GM19193 (cell line): ENCODE data around the gene SMCO2.

ENCODE experiments used
- POLR2A ChIP-seq: IDR thresholded peaks from 4 replicates; pipeline ENCODE4 v1.6.1; 2011; ENCODE audit not compliant: insufficient read depth, insufficient read length; ENCODE audit errors: extremely low read depth

The SMCO2 gene

DNA sequence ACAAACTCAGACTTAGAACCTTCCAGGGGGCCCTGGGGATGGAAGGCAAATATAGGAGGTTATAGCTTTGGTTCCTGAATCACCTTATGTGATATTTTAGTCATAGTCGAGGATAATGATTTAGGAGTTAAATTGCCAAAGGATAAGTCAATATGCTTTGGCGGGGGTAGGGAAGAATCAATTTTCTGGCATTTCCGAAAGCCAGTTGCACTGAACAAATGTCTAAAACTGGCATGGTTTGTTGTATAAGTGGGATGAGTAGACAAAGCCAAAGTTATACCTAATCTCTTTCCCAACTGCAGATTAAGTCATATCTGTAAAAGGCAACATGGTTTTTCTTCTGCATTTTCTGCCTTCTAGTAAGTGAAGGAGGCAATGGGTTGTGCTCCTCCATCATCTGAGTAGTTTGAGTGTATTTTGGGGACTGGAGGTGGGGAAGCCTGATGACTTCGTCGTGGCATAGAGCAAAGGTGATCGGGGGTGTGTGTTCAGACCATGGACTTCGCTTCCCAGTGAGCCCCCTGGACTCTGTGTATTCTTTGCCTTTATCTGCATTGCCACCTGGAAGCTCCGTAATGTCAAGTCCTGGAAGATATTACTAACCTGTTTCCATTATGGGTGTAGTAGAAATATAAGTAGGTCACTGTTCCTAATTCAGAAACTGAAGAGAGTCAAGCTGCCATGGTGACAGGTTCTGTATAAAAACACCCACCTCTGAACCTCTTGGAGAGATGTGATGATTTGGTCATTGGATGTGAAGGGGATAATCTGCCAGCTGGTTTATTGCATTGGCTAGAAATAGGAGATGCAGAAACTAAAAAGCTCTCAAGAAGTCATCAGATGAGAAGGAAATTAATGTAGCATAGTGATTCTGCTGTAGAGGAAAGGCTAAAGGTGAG, 102.0 kb downstream of the SMCO2 start:
- no peak for TF ChIP-seq POLR2A

DNA sequence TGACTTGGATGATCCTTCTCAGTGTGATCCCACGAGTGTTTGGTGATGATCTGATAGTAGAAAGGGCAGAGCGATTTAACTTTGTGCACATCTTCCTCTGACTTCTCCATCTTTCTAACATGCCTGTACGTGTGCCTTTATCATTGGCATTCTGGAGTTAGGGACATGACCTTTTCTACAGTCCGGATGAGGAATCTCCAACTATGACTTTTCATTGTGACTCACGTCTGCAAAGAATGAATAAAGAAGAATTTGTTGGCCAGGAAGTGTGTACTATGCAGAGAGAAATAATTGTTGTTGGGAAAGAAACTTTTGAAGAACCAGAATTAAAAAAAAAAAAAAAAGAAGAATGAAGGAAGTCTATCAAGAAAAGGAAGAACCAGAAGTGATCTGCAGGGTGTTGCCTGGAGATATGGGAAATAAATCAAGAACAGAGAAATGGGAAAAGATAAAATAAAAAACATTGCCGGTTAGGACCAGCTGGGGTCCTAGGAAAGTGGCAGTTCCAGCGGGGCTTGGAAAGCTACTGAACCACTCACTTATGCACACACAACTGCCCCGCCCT, 102.8 kb downstream of the SMCO2 start:
- TF ChIP-seq POLR2A = no peak

- TF ChIP-seq POLR2A = no peak
These were observed 103.5 kb downstream of the SMCO2 start for GRCh38 chr12:27549801-27550652.

DNA sequence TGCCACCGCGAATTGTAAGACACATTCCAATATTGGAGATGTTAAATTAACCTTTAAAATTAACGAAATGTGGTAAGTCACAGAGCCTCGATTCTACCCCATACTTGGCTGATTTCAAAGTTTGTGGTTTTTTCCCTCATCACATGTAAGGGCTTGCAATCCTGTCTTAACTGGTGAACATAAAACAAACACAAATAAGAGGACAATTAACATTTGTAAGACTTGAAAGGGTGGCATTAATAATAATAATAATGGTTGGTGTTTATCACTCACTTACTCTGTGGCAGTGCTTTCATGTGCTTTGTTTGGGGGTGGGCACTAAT, 104.1 kb downstream of the SMCO2 start:
- TF ChIP-seq POLR2A = no peak

- TF ChIP-seq POLR2A = no peak
These were observed 104.8 kb downstream of the SMCO2 start for GRCh38 chr12:27551172-27551840.
